GM21576 (cell line): ENCODE measurements around the gene MARK4.
"Not testable (repeated sequence)": the region's sequence is repeated elsewhere in the genome, so short reads cannot be mapped to it uniquely, and the experiment has no call there.

Experiments used
- ATAC-seq: cut with Tn5 transposase; IDR thresholded peaks from one replicate; pipeline ENCODE4 v1.9.1; 2021; ENCODE audit warnings: mild to moderate bottlenecking, moderate library complexity; ENCODE audit not compliant: unreplicated experiment

The MARK4 gene

GRCh38 chr19:45304141-45304926 lies 53.3 kb downstream of the MARK4 start:
- ATAC-seq = no peak

- ATAC-seq = no peak
Observed at GRCh38 chr19:45305007-45305406, 53.9 kb downstream of the MARK4 start.

GRCh38 chr19:45305421-45305820 lies 54.4 kb downstream of the MARK4 start:
- ATAC-seq = no peak

- ATAC-seq = no peak
Observed at GRCh38 chr19:45306040-45306439, 55.0 kb downstream of the MARK4 start.

- ATAC-seq = no peak
Observed at GRCh38 chr19:45306518-45307027, 55.5 kb downstream of the MARK4 start.

- no peak for ATAC-seq
Observed at GRCh38 chr19:45307361-45307760, 56.3 kb downstream of the MARK4 start.

GRCh38 chr19:45309322-45309721 lies 58.3 kb downstream of the MARK4 start:
- ATAC-seq = not testable (repeated sequence)

- ATAC-seq = no peak
Observed at GRCh38 chr19:45311621-45312020, 60.5 kb downstream of the MARK4 start.

GRCh38 chr19:45312285-45312684 lies 61.2 kb downstream of the MARK4 start:
- ATAC-seq = not testable (repeated sequence)

- no peak for ATAC-seq
Observed at GRCh38 chr19:45314708-45315245, 63.7 kb downstream of the MARK4 start.

GRCh38 chr19:45315304-45315703 lies 64.2 kb downstream of the MARK4 start:
- no peak for ATAC-seq

- no peak for ATAC-seq
Observed at GRCh38 chr19:45320997-45321775, 70.1 kb downstream of the MARK4 start.

- ATAC-seq = no peak
Observed at GRCh38 chr19:45321848-45322247, 70.8 kb downstream of the MARK4 start.

- no peak for ATAC-seq
Observed at GRCh38 chr19:45322311-45322710, 71.2 kb downstream of the MARK4 start.

GRCh38 chr19:45322744-45323281 lies 71.7 kb downstream of the MARK4 start, which contains the start of gene CKM:
Gene CKM (minus strand): TSS chr19:45322875. CDS start chr19:45319713, 3,162 bp downstream.
- no peak for ATAC-seq

GRCh38 chr19:45323671-45324081 lies 72.6 kb downstream of the MARK4 start:
- ATAC-seq = no peak

GRCh38 chr19:45324349-45324907 lies 73.4 kb downstream of the MARK4 start:
- ATAC-seq = no peak

- ATAC-seq = no peak
Observed at GRCh38 chr19:45327404-45328143, 76.5 kb downstream of the MARK4 start.

- no peak for ATAC-seq
Observed at GRCh38 chr19:45331411-45331810, 80.3 kb downstream of the MARK4 start.

- ATAC-seq = no peak
Observed at GRCh38 chr19:45333609-45334303, 82.7 kb downstream of the MARK4 start.
